GM18907 (cell line): ENCODE measurements around the gene MRPS11.
"Not testable (repeated sequence)": the region's sequence is repeated elsewhere in the genome, so short reads cannot be mapped to it uniquely, and the experiment has no call there.

ENCODE experiments used
- ATAC-seq: cut with Tn5 transposase; IDR thresholded peaks from one replicate; pipeline ENCODE4 v1.9.1; 2021; ENCODE audit warnings: mild to moderate bottlenecking, moderate library complexity; ENCODE audit not compliant: unreplicated experiment

The MRPS11 gene

GRCh38 chr15:88467073-88467934 lies at the start of gene MRPS11, which contains the start of gene MRPL46:
MRPS11 (plus strand) TSS chr15:88467708; CDS start chr15:88467718, 10 bp downstream.
MRPL46 (minus strand) TSS chr15:88467388; CDS start chr15:88467377, 11 bp downstream.
- peak; percentile 91 for ATAC-seq

- no peak for ATAC-seq
Observed at GRCh38 chr15:88419830-88420229, 47.7 kb upstream of the MRPS11 start.

DNA sequence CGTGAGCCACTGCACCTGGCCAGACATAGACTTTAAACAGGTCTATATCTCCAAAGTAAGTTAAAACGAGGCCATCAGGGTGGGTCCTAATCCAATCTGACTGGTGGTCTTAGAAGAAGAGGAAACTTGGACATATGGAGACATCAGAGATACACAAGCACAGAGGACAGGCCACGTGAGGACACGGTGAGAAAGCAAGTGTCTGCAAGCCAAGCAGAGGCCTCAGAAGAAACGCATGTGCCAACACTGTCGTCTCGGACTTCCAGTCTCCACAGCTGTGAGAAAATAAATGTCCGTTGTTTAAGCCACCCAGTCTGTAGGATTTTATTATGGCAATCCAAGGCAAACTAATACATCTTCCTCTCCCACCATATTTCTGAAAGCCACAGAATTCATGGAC lies 44.2 kb upstream of the MRPS11 start:
- ATAC-seq, result no peak

GRCh38 chr15:88426304-88426703 lies 41.2 kb upstream of the MRPS11 start:
- ATAC-seq, result no peak

DNA sequence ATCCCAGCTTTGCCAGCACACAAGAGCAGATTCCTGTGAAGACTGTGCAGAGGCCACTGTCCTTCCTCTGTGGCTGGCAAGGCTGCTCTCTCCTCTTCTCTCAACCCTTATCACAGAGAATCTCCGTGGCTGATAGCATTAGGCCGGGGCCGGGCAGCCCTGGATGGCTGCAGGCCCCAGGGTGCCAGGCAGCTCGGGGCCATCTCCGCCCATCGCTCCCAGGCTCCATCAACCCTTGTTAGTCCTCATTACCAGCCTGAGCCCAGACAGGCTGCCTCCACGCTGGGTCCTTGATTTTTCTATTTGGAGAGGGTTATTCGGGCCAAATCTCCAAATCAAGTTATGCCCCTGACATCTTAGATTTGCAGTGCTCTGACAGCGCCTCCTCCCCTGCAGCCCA lies 39.5 kb upstream of the MRPS11 start:
- no peak for ATAC-seq

- ATAC-seq, result no peak
Observed at GRCh38 chr15:88428805-88429605, 38.5 kb upstream of the MRPS11 start.

GRCh38 chr15:88430051-88430450 lies 37.5 kb upstream of the MRPS11 start:
- ATAC-seq, result no peak

DNA sequence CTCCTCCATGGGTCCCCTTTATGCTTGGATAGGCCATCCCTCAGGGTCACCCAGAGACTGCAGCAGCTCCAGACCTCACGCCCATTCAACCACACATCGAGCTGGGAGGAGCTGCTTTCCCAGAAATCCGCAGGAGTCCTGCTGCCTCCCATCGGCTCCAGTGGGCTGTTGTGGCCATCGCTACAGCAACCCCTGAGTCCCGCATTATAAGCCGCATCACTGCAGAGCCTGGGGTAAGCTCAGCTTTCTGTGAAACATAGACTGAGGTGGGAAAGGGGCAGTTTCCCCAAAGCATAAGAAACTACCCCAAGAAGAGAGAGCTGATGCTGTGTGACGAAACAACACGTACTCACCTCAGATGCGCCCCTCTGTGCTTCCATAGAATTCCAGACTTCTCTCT lies 36.1 kb upstream of the MRPS11 start:
- no peak for ATAC-seq

- no peak for ATAC-seq
Observed at GRCh38 chr15:88433046-88433685, 34.3 kb upstream of the MRPS11 start.

DNA sequence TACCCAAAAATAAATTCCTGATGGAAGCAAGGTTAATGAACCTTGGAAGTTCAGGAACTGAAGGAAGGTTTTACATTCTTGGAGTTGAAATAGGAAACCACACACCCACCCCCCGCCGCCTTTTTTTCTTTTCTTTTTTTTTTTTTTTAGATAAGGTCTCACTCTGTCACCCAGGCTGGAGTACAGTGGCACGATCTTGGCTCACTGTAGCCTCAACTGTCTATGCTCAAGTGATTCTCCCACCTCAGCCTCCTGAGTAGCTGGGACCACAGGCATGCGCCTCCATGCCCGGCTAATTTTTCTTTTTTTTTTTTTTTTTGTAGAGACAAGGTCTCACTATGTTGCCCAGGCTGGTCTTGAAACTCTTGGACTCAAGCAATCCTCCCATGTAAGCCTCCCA lies 33.4 kb upstream of the MRPS11 start:
- not testable (repeated sequence) for ATAC-seq

DNA sequence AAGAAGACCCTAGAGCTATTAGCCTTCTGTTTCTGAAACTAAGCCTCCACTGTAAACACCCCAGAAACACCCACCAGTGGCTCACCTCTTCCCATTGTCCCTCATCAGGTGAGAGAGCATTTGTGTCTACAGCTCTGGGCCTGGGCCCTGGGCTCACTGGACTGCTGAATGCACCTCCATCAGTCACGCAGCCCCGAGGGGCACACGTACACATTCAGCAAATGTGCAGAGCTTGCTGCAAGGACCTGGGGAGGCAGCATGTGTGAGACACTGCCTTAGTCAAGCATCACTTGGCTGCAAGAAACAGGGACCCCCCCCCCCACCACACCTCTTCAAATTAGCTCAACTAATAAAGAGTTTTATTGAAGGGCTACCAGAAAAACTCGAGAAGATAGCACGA lies 29.3 kb upstream of the MRPS11 start:
- ATAC-seq, result no peak

GRCh38 chr15:88440021-88440420 lies 27.5 kb upstream of the MRPS11 start:
- ATAC-seq, result no peak

GRCh38 chr15:88441076-88441730 lies 26.3 kb upstream of the MRPS11 start:
- no peak for ATAC-seq

DNA sequence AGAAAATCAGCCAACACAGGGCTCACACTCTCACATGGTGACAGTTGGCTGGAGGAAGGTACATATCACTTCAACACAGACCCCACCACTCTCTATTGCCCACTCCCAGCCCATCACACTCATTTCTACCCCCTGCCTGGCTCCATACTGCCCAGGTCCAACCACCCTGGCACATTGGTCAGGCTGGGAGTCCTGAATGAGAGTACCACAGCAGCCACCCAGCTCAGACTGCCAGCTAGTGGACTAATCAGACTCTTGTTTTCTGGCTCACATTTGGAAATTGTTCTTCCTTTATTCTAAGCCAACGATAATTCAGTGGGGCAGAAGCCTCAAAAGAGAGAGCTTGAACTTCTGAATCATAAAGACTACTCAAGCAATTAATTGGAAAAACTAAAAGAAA lies 20.3 kb upstream of the MRPS11 start:
- no peak for ATAC-seq

DNA sequence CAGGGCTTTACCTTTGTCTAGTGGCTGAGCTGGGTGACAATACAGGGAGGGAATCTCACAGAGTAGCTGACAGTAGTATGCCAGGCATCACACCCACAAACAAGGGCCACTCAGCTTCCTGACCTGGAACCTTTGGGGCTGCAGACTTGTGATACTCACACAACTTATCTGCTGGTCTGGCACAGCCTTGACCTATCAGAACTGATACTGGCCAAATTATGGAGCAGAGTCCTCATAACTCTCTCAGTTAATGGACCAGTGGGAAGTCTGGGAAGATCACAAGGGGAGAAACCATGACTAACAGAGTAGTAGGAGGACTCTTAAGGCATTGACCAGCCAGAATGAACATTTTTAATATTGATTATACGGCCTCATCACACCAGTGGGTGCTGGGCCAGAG lies 19.8 kb upstream of the MRPS11 start:
- no peak for ATAC-seq

DNA sequence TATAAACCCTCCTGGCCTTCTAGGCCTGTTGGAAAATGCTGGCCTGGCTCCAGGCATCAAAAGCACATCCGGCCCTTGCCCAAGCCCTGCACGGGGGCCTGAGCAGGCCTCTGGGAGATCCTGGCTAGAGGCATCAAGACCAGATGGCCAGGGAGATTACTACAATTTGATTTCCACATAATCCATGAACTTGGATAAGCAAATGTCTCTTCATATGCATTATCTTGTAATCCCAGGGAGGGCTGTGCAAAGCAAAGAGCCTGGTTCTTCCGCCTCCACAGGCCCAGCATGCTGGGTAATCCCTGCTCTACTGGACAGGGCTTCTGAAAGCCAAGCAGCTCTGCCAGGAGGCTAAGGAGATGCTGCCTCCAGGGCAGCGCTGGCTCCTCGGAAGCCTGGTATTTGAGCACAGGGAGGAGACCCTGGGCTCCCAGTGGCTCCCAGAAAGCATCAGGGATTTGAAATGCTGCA lies 18.5 kb upstream of the MRPS11 start:
- ATAC-seq, result no peak

DNA sequence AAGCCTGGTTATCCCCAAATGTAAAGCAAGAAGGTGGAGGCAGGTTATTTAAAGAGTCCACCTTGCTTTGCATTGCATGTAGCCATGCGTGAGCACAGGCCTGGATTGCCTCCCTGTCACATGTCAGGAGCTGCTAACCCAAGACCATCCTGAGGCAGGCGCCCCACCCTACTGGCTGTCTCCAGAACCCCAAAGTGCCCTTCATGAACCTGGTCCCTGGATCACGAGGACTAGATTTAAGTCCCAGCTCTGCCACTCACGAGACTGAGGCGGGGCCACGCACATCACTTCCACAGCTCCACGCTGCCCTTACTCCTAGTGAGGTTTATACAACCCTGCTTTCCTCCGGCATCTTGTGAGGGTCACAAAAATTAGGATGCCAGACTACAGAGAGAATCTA lies 17.9 kb upstream of the MRPS11 start:
- no peak for ATAC-seq

DNA sequence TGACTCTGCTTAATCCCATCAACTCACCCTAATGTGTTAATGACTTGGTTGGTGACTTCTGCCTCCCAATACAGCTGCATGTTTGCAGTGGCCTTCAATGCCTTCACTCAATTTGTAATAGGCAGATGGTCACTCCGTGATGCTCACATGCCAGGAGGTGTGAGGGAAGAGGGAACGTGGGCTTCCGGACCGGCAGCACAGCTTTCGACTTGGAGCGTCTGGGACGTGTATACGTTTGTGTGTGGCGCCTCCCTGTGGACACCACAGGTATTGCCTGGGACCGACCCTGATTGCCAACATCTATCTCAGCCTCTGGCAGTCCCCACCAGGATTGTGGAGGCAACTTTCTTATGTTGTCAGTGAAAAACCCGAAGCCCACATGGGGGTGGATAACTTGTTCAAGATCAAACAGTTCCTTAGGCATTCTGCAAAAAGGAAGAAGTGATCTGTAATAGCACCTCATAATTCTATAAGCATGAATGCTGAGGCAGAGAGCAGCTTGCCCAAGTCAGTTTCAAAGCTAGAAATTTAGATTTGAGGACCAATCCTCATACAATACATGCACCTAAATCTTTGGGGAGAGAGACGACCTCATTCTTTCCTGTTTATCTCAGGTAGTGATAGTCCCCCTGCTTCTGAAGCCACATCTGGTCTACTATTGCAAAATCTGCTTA lies 17.2 kb upstream of the MRPS11 start:
- ATAC-seq, result no peak

DNA sequence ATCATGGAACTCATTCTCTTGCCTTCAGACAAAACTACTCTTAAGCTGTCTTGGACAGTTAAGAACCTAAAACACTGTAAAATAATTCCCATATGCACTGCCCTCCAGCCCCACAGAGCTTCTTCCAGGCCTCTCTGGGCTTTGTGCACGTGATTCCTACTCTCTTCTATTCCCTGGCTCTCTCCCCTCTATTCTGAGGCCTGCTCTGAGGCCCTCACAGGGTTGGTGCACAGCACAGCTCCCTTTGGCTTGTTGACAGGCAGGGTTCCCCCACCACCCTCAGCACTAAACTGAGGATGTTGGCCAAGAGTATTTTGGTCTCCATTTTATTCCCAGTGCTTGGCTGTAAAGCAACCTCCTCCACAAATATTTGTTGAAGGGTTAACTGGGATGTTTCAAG lies 13.9 kb upstream of the MRPS11 start:
- ATAC-seq, result no peak

GRCh38 chr15:88454236-88454635 lies 13.3 kb upstream of the MRPS11 start:
- ATAC-seq, result no peak
